ENCODE data around the gene LGR4. TPM values are rescaled to one million over a fixed set of nuclear protein-coding genes. Genes with fewer than 3 reads are reported as not detected.
A peak's percentile ranks its signal among the peaks of the same experiment; 100 is the strongest.

LGR4 gene
- polyA plus RNA-seq, 3 donors = 127 to 150 (median 149) TPM

DNA sequence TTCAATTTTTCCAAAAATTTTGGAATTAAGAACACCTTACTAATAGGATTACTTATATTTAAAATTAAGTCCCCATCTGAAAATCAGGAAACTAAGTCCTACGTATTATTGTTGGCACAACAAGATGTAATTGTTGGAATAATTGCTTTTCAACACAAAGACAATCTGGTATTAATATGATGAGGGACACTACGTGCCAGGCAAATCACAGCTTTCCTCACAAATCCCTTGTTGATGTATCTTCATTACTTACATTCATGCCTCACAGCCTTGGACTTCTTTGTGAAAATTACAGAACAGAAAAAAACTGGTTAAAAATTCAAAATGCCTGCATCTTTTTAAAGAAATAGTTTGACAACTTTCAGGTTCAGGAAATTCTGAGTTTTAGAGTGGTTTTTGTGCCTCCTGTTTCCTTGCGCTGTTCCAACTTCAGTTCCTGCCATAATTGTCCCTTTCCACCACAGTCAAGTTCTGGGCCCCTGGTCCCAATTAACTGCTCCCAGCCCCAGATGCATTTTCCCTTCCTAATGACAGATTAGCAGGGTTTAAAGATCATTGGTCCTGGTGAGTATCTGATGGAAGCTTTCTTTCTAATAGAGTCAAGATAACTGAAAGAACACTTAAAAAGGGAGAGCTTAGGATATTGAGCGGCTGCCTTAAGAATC lies 86.3 kb downstream of the LGR4 start:
- DNase-seq (ENCODE audit: low read depth in 3 of 3, low spot score in 2 of 3) = no peak

DNA sequence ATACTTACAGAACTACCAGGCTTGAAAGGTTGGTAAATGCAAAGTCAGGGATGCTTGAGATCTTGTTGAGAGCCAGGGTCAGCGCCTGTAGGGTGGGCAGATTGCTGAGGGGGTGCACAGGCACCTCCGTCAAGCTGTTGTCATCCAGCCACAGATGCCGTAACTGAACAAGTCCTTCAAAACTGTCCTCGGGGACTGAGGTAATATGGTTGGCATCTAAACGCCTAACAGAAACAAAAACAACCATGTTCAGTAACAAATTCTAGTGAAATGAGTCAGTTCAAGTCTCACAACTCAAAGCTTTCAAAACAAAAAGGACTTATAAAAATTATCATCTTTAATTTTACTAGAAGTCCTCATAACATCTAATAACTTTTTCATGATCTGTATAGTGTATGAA lies 87.3 kb downstream of the LGR4 start:
- DNase-seq (ENCODE audit: low read depth in 3 of 3, low spot score in 2 of 3) = no peak

DNA sequence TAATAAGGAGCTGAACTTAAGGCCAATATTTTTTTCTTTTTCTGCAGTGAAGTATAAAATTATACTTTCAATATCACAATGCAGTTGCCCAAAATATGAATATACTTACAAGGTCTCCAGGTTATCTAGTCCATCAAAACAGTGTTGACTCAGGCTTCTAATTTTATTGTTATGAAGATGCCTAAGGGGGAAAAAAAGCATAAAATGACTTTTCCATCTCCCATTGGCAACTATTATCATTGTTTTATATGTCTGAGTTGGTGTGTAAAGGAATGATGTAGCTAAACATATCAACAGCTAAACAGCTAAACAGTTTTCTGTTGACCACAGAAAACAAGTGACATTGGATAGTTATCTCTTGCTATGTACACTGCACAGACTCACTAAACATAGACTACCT lies 88.4 kb downstream of the LGR4 start:
- no peak for DNase-seq (ENCODE audit: low read depth in 3 of 3, low spot score in 2 of 3)

DNA sequence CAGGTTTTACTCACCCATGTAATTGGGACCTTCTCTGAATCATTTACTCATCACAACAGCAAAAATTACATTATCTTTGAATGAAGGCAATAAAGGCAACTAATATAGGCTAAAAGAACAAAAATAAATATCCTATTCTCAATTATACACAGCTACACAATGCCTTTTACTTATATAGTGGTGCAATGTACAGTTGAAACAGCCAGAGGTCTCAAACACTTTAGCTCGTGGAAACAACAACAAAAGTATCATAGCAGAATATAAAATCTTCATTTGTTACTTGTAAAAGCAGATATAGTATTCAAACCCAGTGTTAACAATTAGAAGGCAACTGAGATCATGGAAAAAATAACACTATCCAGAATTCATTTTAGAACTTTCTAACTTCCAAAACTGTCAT lies 88.9 kb downstream of the LGR4 start:
- no peak for DNase-seq (ENCODE audit: low read depth in 3 of 3, low spot score in 2 of 3)

DNA sequence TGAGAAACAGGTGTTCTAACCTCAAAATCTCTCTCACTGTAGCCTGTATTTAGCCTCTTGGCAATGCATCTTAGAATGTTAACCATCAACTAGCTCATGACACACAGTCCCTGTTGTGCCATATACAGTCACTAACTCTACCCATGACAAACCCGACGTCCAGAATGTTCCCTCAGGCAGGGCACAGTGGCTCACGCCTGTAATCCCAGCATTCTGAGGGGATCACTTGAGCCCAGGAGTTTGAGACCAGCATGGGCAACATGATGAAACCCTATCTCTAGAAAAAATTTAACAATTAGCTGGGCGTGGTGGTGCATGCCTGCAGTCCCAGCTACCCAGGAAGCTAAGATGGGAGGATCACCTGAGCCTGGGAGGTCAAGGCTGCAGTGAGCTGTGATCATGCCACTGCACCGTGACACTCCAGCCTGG lies 91.3 kb downstream of the LGR4 start:
- no peak for DNase-seq (ENCODE audit: low read depth in 3 of 3, low spot score in 2 of 3)

DNA sequence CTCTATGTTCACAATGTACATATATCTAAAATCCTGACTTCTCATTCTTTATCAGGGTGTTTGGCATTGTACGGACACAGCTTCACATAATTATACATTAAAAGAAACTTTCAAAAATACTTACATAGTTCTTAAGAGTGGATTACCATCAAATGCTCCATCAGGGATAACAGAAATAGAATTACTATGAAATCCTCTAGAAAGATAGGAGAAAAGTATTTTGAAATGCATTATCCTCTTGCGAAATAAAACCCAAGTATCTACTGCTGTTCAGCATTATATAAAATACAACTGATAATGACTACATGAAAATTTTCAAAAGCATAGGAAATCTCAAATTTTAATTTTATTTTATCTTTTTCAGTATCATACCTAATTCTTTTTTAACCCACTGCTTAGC lies 91.8 kb downstream of the LGR4 start:
- DNase-seq (ENCODE audit: low read depth in 3 of 3, low spot score in 2 of 3) = no peak

DNA sequence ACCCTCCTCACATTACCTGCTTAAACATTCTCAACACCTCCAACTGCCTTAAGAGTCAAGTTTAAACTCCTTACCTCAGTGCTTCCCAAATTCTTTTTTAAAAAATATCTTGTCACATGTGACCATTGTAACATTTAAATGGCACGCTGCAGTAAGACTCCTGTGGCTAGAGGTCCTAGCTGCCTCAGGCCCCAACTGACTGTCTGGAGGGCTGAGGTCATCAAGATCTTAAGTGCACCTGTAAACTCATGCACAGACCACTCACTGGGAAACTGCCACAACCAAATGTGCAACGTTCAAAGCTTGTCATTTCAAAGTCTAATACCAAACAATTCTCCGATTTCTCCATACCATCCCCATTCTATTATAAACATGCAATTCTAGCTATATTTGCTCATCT lies 93.1 kb downstream of the LGR4 start:
- DNase-seq (ENCODE audit: low read depth in 3 of 3, low spot score in 2 of 3) = no peak

DNA sequence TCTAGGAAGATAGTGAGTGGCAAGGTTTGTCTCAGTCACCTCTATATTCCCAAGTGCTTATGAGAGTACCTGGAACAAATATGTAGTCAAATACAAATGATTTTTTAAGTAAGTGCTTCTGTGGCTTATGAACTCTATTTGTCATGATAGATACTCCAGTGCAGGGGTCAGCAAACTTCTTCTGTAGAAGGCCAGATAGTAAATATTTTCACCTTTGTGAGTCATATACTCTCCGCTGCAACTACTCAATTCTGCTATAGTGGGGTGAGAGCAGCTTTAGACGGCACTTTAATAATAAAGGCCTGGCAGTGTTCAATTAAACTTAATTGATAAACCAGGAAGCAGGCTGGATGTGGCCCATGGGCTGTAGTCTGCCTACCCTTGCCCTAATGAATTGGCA lies 97.2 kb downstream of the LGR4 start:
- DNase-seq (ENCODE audit: low read depth in 3 of 3, low spot score in 2 of 3) = no peak

DNA sequence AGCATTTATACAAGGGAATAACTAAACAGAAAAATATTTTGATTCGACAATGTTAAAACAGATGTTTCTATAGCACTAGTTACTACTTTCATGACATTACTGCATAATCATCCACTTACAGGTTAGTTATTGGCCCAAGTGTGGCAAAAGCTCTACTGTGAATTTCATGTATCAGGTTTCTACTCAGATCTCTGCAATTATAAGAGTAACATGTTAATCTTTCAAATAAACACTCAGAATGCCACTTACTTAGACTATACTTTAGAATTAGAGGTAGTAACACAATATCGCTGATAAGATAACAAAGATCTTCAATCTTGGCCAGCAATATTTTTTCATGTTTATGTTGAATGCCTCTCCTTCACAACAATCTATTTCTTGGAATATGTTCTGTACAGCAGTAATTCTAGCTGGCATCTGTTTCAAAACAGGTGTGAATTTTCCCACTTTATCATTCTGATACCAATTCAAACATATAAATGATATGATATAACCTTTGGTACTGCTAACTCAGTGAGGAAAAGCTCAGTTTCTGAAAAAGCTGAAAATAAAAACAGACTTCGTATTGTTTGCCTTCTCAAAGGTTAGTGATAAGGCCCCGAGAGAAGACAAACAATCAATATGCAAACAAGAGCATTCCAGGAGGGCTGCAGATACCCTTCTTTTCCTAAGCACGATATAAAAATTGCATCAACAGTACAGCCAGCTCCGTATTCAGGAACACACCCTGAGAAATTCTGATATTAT lies 98.6 kb downstream of the LGR4 start:
- DNase-seq (ENCODE audit: low read depth in 3 of 3, low spot score in 2 of 3) = no peak

DNA sequence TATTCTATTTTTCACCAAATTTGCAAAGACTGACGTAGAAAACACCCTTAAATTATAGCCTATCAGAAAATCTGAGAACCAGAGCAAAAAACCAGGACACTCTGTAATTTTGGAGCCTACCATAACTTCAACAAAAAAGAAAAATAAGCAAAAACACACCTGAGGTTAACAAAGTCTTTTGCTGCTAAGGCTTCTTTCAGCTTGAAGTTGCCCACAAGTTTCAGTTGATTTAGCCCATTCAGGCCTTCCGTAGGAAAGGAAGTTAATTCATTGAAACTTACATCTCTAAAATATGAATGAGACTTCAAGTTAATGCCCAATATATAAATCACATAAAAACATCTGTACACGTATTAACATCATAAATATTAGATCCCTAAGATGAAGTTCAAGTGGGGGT lies 99.2 kb downstream of the LGR4 start:
- DNase-seq (ENCODE audit: low read depth in 3 of 3, low spot score in 2 of 3) = no peak

DNA sequence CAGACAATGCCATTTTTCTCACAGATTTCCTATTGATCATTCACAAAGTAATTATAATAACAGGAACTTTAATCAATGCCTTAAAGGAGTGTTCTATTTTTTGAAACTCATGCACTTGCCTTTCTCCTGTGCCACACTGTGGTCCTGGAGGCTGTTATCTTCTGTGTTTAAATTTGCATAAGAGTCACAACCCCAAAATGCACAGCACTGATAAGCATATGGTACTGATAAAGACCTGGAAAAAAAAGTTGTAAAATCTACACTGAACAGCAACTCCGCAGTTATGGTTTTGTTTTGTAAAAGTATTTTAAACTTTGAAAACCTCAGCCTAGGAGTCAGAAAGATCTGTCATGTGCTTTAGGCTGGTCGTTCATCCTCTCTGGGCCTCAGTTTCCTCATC lies 100.4 kb downstream of the LGR4 start:
- no peak for DNase-seq (ENCODE audit: low read depth in 3 of 3, low spot score in 2 of 3)

DNA sequence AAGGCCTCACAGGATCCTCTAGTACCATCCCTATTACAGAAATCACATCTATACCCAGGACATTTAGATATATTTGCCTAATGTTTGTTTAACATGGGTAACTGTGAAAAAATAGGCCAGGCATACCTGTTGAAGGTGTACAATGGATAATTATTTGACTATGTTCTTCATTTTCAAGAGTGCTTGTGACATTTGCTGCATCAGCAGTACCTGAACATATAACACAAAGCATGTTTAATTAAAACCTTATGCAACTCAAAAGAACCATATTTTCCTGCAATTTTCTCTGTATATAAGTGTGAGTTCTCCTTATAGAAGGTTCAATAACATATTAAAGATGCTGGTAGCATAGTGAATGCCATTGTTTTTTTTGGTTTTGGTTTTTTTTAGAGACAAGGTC lies 101.1 kb downstream of the LGR4 start:
- DNase-seq (ENCODE audit: low read depth in 3 of 3, low spot score in 2 of 3) = no peak

DNA sequence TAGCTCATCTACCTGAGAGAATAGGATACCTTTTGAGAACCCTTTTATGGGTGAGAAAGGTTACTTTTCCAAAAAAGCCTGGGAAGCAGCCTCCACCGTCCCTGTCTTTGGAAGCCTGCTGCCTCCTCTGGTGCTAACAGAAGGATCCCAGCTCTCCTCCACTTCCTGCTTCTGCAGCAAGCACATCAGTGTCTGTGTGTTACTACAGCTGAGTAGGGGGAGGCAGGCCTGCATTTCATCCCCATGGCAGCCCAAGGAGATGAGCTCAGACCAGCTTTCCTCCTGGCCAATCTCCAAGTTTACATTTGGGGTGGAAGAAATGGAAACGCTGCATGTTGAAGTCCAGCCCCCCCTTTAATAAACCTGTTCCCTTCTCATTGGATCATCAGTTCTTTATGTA lies 102.2 kb downstream of the LGR4 start:
- no peak for DNase-seq (ENCODE audit: low read depth in 3 of 3, low spot score in 2 of 3)

DNA sequence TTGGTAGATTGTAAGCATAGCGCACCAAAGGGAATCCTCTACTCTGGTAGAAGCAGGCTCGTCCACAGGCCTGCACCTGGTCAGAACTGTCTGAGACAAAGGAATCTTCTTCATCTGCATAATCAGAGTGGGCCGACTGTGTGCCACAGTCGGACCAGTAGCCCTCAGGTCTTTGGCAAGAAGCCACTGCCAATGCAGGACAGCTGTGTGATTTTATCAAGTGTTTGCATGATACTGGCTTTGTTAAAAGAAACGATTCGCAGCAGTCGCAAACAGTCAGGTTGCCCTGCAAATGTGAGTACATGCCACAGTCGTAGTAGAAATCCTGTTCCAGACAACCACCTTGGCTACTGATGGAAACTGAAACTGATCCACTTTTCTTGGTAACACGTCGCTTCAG lies 104.7 kb downstream of the LGR4 start:
- no peak for DNase-seq (ENCODE audit: low read depth in 3 of 3, low spot score in 2 of 3)

DNA sequence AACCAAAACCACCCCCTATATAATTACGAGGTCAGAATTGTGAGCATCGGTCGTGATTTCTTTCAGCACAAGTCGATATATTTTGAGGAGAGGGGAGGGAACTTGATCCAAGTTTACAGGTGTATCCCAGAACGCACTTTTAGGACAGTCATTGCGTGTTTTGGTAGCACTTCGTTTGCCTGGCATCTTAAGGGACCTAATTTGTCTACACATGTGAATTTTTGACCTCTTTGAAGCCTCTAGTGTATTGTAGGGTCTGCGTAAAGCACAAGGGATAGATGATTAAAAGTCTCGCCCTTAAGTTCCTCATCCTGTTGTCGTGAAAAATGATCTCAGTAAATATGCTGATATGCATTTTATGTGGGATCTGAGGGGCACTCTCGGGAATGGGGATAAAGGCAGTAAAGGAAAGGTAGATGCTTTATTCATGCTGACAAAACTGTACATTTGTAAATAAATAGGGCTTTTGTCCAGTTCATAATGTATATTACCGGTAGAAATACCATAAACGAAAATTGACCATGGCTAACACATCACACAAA lies 108.9 kb downstream of the LGR4 start:
- DNase-seq (ENCODE audit: low read depth in 3 of 3, low spot score in 2 of 3) = no peak

DNA sequence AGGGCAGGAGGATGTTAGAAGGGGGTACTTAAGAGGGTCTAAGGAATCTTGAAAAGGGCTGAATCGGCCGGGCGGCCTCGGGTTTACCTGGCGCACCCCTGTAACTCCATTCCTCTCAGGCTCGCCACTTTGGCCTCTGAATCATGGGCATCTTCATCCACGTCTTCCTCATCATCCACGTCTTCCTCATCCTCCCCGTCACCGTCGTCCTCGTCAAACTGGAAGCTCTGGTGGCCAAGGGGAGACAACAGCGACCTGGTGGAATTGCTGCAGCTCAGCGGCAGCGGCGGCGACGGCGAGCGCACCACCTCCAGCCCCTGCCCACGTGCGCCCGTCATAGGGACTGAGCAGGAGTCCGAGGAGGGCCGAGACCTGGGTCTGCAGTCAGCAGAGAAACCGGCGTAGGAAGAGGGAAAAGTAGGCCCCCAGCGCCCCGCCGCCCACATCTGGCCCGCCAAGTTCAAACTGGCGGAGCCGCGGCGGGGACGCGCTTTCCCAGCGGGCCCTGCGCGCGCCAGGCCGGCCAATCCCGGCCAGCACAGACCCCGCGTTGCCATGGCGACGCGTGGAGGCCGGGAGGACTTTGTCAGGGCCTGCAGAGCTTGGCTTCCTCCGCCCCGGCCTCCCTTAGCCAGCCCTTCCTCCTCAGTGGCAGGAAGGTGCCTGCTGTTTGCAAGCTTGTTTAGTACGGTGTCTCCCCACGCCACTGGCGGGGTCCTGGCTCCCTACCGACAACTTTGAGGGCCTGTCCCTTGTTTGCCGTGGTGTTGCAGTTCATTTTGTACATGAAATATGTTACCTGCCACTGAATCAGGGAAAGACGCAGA lies 109.6 kb downstream of the LGR4 start, which contains the start of gene CCDC34:
CCDC34 (minus strand) TSS at position 467 of the 827 bp plus-strand sequence; CDS start at position 446, 21 bp downstream.
- DNase-seq (ENCODE audit: low read depth in 3 of 3, low spot score in 2 of 3) = peak; percentile 82 to 93 (median 90)

DNA sequence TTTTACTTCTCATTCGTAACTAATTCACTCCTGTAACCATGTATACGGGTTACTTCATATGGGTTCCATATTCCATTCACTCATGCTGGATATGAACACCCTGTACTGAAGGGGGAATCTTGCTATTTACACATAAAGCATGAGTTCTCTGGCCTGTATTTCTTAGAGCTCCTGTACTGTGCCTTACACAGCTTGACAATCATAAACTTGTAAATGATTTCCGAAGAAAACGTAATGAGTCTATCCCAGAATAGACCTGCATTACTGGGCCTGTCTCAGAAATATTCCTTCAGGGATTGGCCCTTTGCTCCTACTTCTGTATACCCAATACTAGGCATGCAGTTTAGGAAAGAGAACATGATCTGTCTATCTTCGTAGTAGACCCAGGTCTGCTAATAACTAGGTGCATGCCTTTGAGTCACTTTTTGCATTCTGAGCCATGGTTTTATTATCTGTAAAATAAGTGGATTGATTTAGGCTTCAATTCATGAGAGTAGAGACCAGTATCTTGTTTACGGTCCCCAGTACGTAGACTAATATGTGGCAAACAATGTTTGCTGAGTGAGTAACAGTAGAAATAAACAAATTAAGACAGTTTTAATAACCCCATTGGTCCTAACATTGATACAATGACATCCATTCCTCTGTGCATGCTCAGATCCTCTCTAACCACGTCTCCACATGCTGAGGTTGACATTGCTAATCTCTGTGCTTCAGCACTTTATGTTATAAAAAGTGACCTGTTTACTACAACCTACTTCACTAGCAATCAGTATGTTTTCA lies 110.8 kb downstream of the LGR4 start:
- DNase-seq (ENCODE audit: low read depth in 3 of 3, low spot score in 2 of 3) = no peak

DNA sequence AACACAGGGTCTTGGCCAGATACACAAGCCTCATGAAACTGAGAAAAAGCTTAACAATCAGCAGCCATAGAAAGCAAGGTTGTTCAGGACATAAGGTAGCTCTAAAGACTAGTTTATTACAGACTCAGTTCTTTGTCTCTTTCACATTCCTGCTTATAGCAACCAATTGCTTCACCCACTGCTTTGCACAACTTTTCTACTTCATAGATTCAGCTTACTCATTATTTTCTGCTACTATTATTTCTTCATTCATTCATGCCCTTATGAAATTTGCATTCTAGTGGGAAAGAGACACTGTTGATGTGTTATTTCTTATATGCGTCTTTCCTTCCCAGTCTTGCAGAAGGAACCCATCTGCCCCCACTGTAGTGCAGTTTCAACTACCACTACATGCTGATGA lies 114.3 kb downstream of the LGR4 start:
- DNase-seq (ENCODE audit: low read depth in 3 of 3, low spot score in 2 of 3) = no peak

DNA sequence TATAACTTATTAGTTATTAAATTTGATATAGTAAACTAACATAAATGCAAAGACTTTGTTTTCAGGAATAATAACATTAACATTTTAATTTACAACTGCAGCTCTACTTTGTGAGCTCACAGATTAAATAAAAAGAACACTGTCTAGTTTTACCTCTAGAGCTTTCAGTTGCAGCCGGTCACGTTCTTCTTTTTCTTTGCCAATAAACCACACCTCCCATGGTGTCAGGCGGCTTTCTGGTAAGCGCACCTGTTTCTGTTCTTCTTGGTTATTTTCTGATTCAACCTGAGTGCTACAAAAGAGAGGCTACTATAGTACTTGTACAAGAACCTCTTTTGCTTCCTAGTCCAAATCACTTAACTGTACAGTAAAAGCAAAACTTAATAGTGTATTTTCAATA lies 115.3 kb downstream of the LGR4 start:
- no peak for DNase-seq (ENCODE audit: low read depth in 3 of 3, low spot score in 2 of 3)

DNA sequence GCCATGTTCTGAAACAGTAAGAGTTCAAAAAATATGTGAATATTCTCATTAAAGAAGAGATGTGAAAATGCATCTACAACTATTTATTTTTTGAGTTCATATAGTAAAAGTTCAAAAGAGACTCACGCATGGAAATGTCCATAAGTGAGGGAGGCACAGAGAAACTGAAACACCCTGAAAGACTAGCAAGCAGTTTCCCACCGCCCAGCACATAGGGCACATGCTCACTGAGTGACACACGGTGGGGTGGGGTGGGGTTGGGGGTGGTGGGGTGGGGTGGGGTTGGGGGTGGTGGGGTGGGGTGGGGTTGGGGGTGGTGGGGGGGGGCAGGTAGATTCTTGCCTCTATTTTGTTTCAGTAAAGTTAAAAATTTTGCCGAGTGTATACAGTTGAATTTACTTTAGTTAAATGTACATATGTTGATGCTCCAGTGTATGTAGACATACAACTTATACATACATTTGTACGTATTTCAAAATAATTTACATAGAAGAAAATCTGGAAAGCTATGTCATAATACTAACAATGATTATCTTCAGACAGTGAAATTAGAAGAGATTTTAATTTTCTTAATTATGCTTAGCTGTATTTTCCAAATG lies 115.9 kb downstream of the LGR4 start:
- no peak for DNase-seq (ENCODE audit: low read depth in 3 of 3, low spot score in 2 of 3)
